ENCODE measurements around the gene PARN. TPM values are rescaled to one million over a fixed set of nuclear protein-coding genes. Genes with fewer than 3 reads are reported as not detected.
"Not testable (repeated sequence)": the region's sequence is repeated elsewhere in the genome, so short reads cannot be mapped to it uniquely, and the experiment has no call there.

Gene PARN
- total RNA-seq, 1 experiment from 2014 or later: 37.7 TPM

- no peak for TF ChIP-seq TCF7 (CRISPR knock-in tag; IDR thresholded peaks at IDR 0.05; ENCODE audit: low read depth)
- no peak for TF ChIP-seq NR1H2 (CRISPR knock-in tag; IDR thresholded peaks at IDR 0.05)
These were observed 53.5 kb downstream of the PARN start (continued) for GRCh38 chr16:14576532-14576931.

- ATAC-seq (no peak), DNase-seq (ENCODE audit: low spot score) (no peak)
- Mint-ChIP-seq H3K4me1 (0 out of 2 replicates have a peak, but pooled peaks cover 3% of the 10 kb centered on the region), H3K27ac (no peak overlapping the region), H3K27me3 (ENCODE audit: low read depth) (no peaks in the 10 kb centered on the region), H3K4me3 (no peak overlapping the region), H3K9me3 (peaks cover 23% of the 10 kb centered on the region), H3K36me3 (peaks cover 66% of the 10 kb centered on the region)
- ChIA-PET POLR2A (no interaction called here), CTCF (no interaction called here)
- TF ChIP-seq ZSCAN18 (CRISPR knock-in tag; IDR thresholded peaks at IDR 0.05) (no peak), AR (CRISPR knock-in tag; IDR thresholded peaks at IDR 0.05) (no peak), OVOL2 (CRISPR knock-in tag; IDR thresholded peaks at IDR 0.05; ENCODE audit: borderline replicate concordance) (no peak), NR3C1 (CRISPR knock-in tag; conservative IDR thresholded peaks at IDR 0.05; ENCODE audit: low read depth) (no peak), ETV6 (CRISPR knock-in tag; IDR thresholded peaks at IDR 0.05) (no peak), SMAD4 (CRISPR knock-in tag; IDR thresholded peaks at IDR 0.05) (no peak), ELF4 (CRISPR knock-in tag; IDR thresholded peaks at IDR 0.05; ENCODE audit: low read depth) (no peak), ZNF396 (CRISPR knock-in tag; IDR thresholded peaks at IDR 0.05; ENCODE audit: borderline replicate concordance) (no peak)
These were observed 54.0 kb downstream of the PARN start for GRCh38 chr16:14576069-14576468.

- DNase-seq (ENCODE audit: low spot score); H3K4me3 Mint-ChIP-seq; POLR2A ChIA-PET; H3K4me1 Mint-ChIP-seq; H3K27ac Mint-ChIP-seq; H3K27me3 Mint-ChIP-seq (ENCODE audit: low read depth); ATAC-seq: not testable (repeated sequence)
- peaks cover 23% of the 10 kb centered on the region for H3K9me3 Mint-ChIP-seq
- CTCF ChIA-PET: interaction anchor here (1.2 kb wide), 1 partner anchor 274 kb away, joined by 3 read pairs; no protein-coding TSS in a partner anchor
- peaks cover 57% of the 10 kb centered on the region for H3K36me3 Mint-ChIP-seq
These were observed 55.2 kb downstream of the PARN start for GRCh38 chr16:14574698-14575415.

- Mint-ChIP-seq H3K4me3 (no peak overlapping the region), H3K4me1 (0 out of 2 replicates have a peak, but pooled peaks cover 3% of the 10 kb centered on the region), H3K27ac (no peak overlapping the region), H3K9me3 (peaks cover 23% of the 10 kb centered on the region), H3K27me3 (ENCODE audit: low read depth) (no peaks in the 10 kb centered on the region), H3K36me3 (peaks cover 43% of the 10 kb centered on the region)
- ChIA-PET CTCF (no interaction called here), POLR2A (no interaction called here)
- TF ChIP-seq ZNF396 (CRISPR knock-in tag; IDR thresholded peaks at IDR 0.05; ENCODE audit: borderline replicate concordance) (no peak), ZNF425 (CRISPR knock-in tag; conservative IDR thresholded peaks at IDR 0.05) (no peak), SP1 (CRISPR knock-in tag; conservative IDR thresholded peaks at IDR 0.05) (no peak), FOXP4 (CRISPR knock-in tag; IDR thresholded peaks at IDR 0.05) (no peak), E2F1 (CRISPR knock-in tag; IDR thresholded peaks at IDR 0.05) (no peak), TEAD4 (CRISPR knock-in tag; IDR thresholded peaks at IDR 0.05) (no peak), ZSCAN18 (CRISPR knock-in tag; IDR thresholded peaks at IDR 0.05) (no peak), ELF4 (CRISPR knock-in tag; IDR thresholded peaks at IDR 0.05; ENCODE audit: low read depth) (no peak), JUN (CRISPR knock-in tag; IDR thresholded peaks at IDR 0.05) (no peak), SMAD3 (CRISPR knock-in tag; IDR thresholded peaks at IDR 0.05; ENCODE audit: borderline replicate concordance) (no peak)
- no peak for ATAC-seq
- no peak for DNase-seq (ENCODE audit: low spot score)
These were observed 57.5 kb downstream of the PARN start for GRCh38 chr16:14572535-14572934.

Measured in WTC11 (cell line).